GM12874 (cell line): ENCODE results near the gene CCNT2.

Experiments
- CTCF ChIP-seq: IDR thresholded peaks from 2 replicates; pipeline ENCODE4 v1.5.1; 2011; ENCODE audit warnings: low read depth, mild to moderate bottlenecking, control low read depth, low read length, moderate library complexity; ENCODE audit not compliant: insufficient read depth

The CCNT2 gene

GRCh38 chr2:134985061-134985460 lies 66.4 kb downstream of the CCNT2 start:
- TF ChIP-seq CTCF = no peak

- no peak for TF ChIP-seq CTCF
Measured at GRCh38 chr2:134988994-134989605, 70.5 kb downstream of the CCNT2 start.

GRCh38 chr2:134999521-134999920 lies 80.9 kb downstream of the CCNT2 start:
- TF ChIP-seq CTCF = no peak

- no peak for TF ChIP-seq CTCF
Measured at GRCh38 chr2:135002836-135003235, 84.2 kb downstream of the CCNT2 start.

- peak; percentile 84 for TF ChIP-seq CTCF
Measured at GRCh38 chr2:135004005-135004746, 85.6 kb downstream of the CCNT2 start.

GRCh38 chr2:135005753-135006152 lies 87.1 kb downstream of the CCNT2 start:
- TF ChIP-seq CTCF = no peak
